HG03025 (cell line): Measurements from ENCODE around the gene RPS27.
"Not testable (repeated sequence)": the region's sequence is repeated elsewhere in the genome, so short reads cannot be mapped to it uniquely, and the experiment has no call there.

ENCODE experiments used
- ATAC-seq: cut with Tn5 transposase; IDR thresholded peaks from one replicate; pipeline ENCODE4 v1.9.1; 2021; ENCODE audit warnings: mild to moderate bottlenecking, moderate library complexity; ENCODE audit not compliant: unreplicated experiment, low FRiP score

The RPS27 gene

DNA sequence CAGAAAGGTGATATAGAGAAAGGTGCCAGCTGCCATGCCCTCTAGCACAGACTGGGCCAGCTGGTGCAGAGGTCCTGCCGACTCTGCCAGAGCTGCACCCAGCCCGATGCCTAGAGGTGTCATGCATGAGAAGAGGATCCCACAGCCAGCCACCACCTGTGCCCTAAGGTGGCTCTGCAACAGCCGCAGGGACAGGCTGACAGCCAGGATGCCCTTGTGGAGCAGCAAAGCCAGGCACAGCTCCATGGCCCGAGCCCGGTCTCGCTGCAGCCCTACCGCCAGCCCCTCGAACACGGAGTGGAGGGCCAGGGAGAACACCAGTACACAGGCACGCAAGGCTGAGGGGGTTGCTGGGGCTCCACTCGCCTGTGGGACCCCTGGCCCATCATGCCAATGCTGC, 30.4 kb upstream of the RPS27 start:
- ATAC-seq: no peak

DNA sequence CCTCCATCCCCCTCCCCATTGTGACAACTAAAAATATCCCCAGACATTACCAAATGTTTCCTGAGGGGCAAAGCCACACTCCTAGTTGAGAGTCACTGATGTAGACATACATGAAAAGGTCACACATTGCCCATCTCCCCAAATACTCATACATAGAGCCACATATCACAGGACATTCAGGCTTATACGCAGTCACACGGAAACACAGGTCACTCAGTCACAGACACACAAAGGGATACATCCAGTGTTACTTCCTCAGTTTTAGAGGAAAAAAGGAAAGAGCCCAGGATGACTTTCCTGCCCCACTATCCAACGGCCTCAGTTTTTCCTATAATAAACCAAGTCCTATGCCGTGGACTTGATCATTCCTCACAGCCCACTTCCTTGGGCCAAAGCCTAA, 29.1 kb upstream of the RPS27 start:
- ATAC-seq: no peak

DNA sequence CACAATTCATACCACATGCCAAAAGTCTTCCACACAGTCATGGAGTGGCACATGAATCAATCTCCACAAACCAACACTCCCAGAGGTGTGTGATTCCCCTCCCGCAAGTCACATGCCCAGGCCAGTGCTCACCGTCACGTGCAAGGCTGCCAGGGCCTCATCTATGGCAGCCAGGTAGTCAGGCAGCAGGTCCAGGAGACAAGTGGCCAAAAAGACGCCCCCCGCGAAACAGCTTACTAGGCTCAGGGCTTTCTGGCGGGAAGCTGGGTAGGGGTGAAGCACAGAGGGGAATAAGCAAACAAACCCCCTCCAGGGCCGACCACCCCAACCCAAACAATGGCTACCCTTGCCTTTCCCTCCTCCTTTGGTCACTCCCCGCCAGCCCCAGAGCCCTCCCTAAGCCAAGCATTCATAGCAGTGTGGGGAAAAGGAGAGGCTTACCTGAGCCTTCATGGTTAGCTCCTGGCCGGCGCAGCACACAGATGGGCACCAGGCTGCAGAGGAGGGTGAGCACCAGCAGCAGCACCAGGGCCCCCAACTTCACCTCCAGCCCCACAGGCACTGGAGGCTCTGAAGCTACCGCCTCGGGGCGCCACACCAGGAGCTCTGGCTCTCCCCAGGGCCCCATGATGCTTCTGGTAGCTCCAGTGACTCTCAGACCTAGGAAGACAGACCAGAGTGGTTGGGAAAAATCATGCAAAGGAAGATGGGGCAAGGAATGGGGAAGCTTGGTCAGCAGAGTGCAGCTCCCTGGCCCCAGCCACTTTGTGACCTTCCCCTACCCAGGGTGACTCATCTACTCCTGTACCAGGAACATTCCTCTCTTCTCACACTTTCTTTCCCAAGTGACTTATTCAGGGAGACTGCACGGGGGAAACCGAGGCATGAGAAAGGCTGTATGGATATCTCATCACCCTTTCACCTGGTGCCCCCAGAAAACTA, 28.2 kb upstream of the RPS27 start:
- no peak for ATAC-seq

DNA sequence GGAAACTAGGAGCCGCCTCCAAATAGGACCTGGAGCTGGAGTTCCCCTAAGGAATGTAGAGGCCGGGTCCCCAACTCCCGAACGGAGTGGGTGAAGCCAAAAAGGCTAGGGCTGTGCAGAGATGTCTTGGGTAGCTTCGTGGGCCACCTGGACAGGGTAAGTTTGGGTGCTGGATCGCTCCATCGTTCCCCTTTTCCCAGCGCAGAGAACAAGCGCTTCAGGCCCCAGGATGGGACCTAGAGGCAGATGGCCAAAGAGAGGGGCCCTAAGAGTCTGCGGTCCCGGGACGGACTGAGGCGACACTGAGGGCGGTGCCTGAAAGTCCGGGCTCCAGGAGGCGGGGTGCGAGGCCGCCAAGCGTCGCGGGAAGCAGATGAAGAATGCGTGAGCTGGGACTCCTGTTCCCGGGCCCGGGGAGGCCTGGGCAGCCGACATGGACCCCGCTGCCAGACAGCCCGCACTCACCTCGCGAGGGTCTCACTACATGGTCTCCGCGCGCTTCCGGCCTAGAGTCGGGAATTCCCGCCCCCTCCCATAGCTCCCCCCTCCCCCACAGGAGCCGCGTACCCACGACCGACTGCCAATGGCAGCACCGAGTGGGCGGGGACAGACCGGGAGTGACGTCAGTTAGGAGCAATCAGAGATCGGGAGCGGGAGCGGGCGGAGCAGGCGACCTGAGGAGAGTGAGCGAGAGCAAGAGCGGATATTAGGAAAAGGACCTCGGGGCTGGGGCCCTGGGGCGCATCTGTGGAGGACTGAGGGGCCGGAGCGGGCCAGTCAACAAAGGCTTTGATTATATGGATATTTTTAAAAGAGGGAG, 27.3 kb upstream of the RPS27 start, which contains the start of gene SLC39A1:
TSS of gene SLC39A1 (minus strand) at position 508 of the 820 bp plus-strand sequence. CDS start 822 bp downstream, outside the sequence.
- ATAC-seq: peak; percentile 43

DNA sequence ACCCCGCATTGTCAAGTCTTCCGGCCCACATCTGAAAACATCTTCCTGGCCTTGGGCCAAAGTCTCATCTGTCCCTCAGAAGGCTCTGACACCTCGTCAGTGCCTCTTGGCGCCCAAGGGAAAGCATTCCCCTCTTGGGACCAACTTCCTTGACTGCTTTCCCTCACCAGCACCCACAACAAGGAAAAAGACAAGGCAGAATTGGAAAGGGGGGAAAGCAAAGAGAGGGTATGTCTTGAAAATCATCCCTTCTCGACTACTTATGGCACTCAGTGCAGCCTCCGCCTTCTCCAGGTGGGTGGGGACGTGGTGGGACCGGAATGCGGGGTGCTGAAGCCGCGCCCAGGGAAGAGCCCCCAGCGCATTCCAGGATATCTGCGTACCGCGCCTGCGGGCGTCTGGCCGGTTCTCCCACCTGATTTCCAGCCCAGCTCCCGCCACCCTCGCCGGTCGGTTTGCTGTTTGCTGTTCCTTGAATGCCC, 26.7 kb upstream of the RPS27 start:
- no peak for ATAC-seq

GRCh38 chr1:153967107-153967999, 23.2 kb upstream of the RPS27 start, which contains the start of gene CREB3L4:
TSS of gene CREB3L4 (plus strand) at chr1:153967902. CDS start at chr1:153968526, 624 bp downstream.
- peak; percentile 61 for ATAC-seq

DNA sequence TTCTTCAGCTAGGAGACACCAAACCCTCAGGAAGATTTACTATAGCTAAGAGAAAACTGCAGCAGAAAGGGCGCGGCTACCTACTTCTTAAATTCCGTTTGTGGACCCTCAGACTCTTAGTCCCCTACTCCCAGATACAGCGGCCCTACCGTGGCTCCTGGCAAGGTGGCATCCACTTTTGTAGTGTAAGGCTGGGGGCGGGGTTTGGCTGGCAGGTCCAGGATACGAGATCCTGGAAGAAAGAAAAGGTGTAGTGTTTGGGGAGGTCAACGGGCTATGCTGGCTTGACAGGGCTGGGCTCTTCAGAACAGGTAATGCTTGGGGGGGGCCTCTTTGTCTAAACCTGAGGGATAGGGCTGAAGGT, 22.6 kb upstream of the RPS27 start:
- no peak for ATAC-seq

GRCh38 chr1:153968408-153968807, 22.2 kb upstream of the RPS27 start:
- no peak for ATAC-seq

GRCh38 chr1:153968972-153969371, 21.6 kb upstream of the RPS27 start:
- ATAC-seq: no peak

- ATAC-seq: no peak
Measured at GRCh38 chr1:153970346-153970745, 20.2 kb upstream of the RPS27 start.

- ATAC-seq: no peak
Measured at GRCh38 chr1:153973071-153973470, 17.5 kb upstream of the RPS27 start.

DNA sequence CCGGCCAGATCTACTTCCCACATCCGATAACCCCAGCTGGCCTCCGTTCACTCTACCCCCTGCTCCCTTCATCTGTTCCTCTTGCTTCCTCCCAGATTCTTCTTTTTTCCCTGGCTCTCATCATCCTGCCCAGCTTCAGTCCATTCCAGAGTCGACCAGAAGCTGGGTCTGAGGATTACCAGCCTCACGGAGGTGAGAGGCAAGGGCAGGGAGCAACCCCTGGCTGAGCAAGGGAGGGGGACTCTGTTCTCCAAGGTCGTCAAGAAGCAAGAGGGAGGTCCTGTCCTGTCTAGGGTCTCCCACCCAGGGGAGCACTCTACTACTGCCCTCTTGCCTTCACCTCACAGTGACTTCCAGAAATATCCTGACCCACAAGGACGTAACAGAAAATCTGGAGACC, 17.0 kb upstream of the RPS27 start:
- no peak for ATAC-seq

GRCh38 chr1:153976819-153977249, 13.7 kb upstream of the RPS27 start:
- ATAC-seq: no peak

DNA sequence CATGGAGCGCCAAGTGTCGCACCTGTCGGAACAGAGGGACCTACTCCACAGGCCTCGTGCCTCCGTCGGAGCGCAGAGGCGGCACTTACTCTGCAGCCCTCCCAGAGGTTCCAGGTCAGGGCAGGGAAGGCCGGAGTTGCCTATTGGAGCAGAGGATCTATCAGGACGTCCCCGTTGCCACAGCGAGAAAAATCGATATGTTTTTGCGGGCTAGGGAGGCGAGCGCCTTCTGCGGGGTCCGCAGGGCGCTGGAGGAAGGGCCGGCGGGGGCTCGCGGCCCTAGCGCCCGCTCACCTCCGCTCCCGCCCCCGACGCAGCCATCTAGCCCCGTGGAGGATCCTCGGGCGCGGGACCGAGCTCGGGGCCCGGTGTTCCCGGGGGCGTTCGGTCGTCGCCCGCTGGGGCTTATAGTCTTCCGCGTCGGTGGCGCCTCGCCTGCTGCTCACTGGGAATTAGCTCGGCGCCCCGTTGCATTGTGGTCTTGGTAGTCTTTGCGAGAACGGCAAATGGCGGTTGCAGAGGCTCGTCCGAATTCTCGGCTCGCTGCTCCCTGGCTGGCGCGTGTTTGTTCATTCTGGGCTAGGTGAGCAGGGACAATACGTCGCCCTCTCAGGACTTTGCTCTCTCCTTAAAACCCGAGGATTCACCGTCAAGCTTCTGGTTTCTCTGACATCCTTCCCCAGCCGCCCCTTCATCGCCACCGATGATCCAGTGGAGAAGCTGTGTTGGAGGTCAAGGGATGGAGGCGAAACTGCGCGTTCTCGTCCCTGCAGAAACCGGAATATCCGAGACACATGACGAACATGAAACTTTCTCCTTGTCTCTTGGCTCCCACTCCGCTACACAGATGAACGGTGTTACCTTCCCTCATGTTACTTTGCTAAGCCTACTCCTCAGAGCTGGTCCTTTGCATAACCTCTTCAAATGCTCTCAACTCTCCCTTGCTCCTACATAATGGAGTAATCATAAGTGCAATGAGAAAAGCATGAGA, 13.0 kb upstream of the RPS27 start, which contains the start of gene JTB:
TSS of gene JTB (minus strand) at position 425 of the 991 bp plus-strand sequence. CDS start at position 3, 422 bp downstream.
- ATAC-seq: peak; percentile 59

DNA sequence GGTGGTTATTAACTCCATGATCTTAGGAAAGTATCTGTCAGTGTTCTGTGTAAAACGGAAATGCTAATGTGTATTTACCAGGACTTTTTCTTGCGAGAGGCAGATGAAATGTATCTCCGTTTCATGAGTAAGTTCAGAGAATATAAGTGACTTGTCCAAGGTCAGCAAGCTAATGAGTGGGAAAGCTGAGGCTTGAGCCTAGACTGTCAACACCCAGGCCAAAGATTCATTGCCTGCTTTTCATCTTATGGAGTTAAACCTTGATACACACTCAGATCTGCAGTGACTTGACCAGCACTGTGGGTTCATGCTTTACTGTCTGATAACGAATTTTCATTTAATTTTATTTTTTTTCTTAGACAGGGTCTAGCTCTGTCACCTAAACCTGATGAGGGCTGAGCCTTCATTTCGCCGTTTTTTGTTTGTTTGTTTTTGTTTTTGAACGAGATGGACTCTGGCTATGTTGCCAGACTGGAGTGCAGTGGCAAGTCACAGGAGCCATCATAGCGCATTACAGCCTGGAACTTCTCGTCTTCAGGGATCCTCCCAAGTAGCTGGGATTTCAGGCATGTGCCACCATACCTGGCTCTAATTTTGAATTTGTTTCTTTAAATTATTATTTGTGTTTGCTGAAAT, 12.2 kb upstream of the RPS27 start:
- ATAC-seq: no peak

DNA sequence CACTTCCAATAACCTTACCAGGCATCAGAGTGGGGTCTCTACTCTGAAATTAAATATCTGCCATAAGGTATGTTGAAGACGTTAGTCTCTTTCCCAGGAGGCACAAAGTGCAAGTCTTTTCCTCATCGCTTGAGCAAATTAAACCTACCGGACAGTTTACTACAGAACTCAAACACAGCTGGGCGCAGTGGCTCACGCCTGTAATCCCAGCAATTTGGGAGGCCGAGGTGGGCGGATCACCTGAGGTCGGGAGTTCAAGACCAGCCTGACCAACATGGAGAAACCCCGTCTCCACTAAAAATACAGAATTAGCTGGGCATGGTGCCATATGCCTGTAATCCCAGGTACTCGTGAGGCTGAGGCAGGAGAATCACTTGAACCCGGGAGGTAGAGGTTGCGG, 11.5 kb upstream of the RPS27 start:
- not testable (repeated sequence) for ATAC-seq

- not testable (repeated sequence) for ATAC-seq
Measured at GRCh38 chr1:153981735-153982134, 8.8 kb upstream of the RPS27 start.
